ENCODE results near the gene SF1. TPM values are rescaled to one million over a fixed set of nuclear protein-coding genes. Genes with fewer than 3 reads are reported as not detected.

The SF1 gene
- total and polyA plus RNA-seq, 9 of the 15 experiments (the other 6 are each of a cell fraction or from before 2014, with no cell fraction given) = 13.1 to 334 (median 111) TPM

GRCh38 chr11:64722141-64723065, 55.9 kb downstream of the SF1 start:
- POLR2A ChIA-PET = interaction anchor here (1.0 kb wide), 1 partner anchor 9 kb away, joined by 3 read pairs; no protein-coding TSS in a partner anchor
- Histone ChIP-seq H3K27me3 (ENCODE audit: control insufficient read depth in 2 of 2, insufficient read depth in 2 of 2, low read length in 2 of 2) (peaks cover 8 to 36% of the 10 kb centered on the region in 2 experiments; a peak in 4 of 5 replicates), H3K4me2 (ENCODE audit: insufficient read depth, low read length) (no peak overlapping the region), H3K36me3 (ENCODE audit: control insufficient read depth, insufficient read depth, low read length) (no peaks in the 10 kb centered on the region), H4K20me1 (replicated peaks; ENCODE audit: control insufficient read depth, insufficient read depth, low read length) (peaks cover 15% of the 10 kb centered on the region), H3K4me1 (replicated peaks in 1 of 2; ENCODE audit: control insufficient read depth in 2 of 2, insufficient read depth in 2 of 2, low read length in 2 of 2) (peaks cover 0 to 25% of the 10 kb centered on the region in 2 experiments; a peak in 3 of 5 replicates), H3K27ac (ENCODE audit: extremely low read depth, low read depth, low read length) (no peak overlapping the region), H3K9me3 (replicated peaks; ENCODE audit: control insufficient read depth, insufficient read depth, low read depth, low read length) (no peaks in the 10 kb centered on the region), H2AFZ (ENCODE audit: low read depth, low read length) (no peak overlapping the region), H3K79me2 (ENCODE audit: control insufficient read depth, insufficient read depth, low read length) (no peaks in the 10 kb centered on the region), H3K4me3 (no peak overlapping the region), H3K9me1 (ENCODE audit: control insufficient read depth, insufficient read depth, low read length) (no peaks in the 10 kb centered on the region), H3K9ac (ENCODE audit: insufficient read depth in 1 of 2, low read depth in 2 of 2, low read length in 2 of 2) (no peak overlapping the region)
- in situ Hi-C loops (cut with MboI) = no loop called here
- FAIRE-seq (no peak), ATAC-seq (no peak), DNase-seq (ENCODE audit: extremely low read depth in 1 of 4, low spot score in 3 of 4) (no peak)
- CTCF ChIA-PET (ENCODE audit: low intra/inter-chr PET ratio) = no interaction called here
- BruUV-seq (replicated peaks) = no TSS peak
- intact Hi-C loops (cut with micrococcal nuclease) = loop anchor here (1.0 to 10.0 kb wide), 2 partner anchors 34 to 68 kb away; no protein-coding TSS in a partner anchor
- TF ChIP-seq CBX3 (IDR thresholded peaks at IDR 0.05; ENCODE audit: borderline replicate concordance in 1 of 2, low read length in 2 of 2) (no peak), PRDM10 (IDR thresholded peaks at IDR 0.05; ENCODE audit: partially characterized antibody) (peak; percentile 15)
- TF ChIP-seq, protein P1, sequence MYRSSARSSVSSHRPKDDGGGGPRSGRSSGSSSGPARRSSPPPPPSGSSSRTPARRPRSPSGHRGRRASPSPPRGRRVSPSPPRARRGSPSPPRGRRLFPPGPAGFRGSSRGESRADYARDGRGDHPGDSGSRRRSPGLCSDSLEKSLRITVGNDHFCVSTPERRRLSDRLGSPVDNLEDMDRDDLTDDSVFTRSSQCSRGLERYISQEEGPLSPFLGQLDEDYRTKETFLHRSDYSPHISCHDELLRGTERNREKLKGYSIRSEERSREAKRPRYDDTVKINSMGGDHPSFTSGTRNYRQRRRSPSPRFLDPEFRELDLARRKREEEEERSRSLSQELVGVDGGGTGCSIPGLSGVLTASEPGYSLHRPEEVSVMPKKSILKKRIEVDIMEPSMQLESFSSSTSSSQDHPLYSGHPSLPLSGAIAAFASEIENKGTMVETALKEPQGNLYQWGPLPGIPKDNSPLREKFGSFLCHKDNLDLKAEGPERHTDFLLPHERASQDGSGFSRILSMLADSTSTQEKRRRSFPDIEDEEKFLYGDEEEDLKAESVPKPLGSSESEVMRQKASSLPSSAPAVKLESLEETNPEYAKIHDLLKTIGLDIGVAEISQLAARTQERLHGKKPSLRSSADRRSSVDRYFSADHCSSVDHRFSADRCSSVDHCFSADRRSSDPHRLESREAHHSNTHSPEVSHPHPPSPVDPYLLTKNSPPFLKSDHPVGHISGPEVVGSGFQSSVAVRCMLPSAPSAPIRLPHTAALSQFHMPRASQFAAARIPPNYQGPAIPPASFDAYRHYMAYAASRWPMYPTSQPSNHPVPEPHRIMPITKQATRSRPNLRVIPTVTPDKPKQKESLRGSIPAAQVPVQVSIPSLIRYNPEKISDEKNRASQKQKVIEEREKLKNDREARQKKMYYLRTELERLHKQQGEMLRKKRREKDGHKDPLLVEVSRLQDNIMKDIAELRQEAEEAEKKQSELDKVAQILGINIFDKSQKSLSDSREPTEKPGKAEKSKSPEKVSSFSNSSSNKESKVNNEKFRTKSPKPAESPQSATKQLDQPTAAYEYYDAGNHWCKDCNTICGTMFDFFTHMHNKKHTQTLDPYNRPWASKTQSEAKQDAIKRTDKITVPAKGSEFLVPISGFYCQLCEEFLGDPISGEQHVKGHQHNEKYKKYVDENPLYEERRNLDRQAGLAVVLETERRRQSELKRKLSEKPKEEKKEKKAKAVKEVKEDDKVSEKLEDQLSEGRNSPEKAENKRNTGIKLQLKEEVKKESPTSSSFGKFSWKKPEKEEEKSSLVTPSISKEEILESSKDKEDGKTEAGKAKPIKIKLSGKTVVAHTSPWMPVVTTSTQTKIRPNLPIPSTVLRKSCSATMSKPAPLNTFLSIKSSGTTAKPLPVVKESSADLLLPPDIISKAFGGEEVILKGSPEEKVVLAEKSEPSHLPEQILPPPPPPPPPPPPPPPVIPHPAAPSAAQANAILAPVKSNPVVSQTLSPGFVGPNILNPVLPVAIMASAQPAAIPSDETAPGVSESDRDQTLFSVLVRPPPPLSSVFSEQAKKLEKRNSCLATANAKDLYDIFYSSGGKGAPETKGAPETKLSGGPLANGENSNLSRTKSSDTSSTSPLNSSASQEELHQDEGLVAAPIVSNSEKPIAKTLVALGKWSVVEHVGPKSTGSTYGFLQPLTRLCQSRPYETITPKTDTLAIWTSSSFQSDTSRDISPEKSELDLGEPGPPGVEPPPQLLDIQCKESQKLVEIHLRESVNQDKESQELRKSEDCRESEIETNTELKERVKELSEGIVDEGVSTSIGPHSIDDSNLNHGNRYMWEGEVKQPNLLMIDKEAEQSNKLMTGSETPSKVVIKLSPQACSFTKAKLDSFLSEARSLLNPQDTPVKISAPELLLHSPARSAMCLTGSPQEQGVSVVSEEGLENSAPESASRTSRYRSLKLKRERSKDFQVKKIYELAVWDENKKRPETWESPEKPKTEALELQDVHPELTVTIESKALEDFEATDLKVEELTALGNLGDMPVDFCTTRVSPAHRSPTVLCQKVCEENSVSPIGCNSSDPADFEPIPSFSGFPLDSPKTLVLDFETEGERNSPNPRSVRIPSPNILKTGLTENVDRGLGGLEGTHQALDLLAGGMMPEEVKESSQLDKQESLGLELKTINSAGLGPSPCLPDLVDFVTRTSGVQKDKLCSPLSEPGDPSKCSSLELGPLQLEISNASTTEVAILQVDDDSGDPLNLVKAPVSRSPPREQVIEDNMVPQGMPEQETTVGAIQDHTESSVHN (IDR thresholded peaks at IDR 0.05; ENCODE audit: borderline replicate concordance in 1 of 2, low read depth in 1 of 2) = no peak
- WGBS (ENCODE audit: insufficient coverage, low coverage, missing lambda C conversion rate) = 10% methylated on average over 3 of the region's 36 CpGs

All from K562 (cell line).